Retinal pigment epithelial cell (primary cell): ENCODE data around the gene TMEM131L.

ENCODE experiments used
- DNase-seq: peaks from one replicate; pipeline ENCODE4 v3.0.0-alpha.2; 2010; ENCODE audit warnings: low read depth
- H3K4me3 ChIP-seq: 2 replicates; pipeline ENCODE4 v1.5.1; 2011; ENCODE audit warnings: mild to moderate bottlenecking, low read length, control low read depth, moderate library complexity
- TF ChIP-seq, protein P1 (sequence below): conservative IDR thresholded peaks from 2 replicates; pipeline ENCODE4 v1.5.1; 2011; ENCODE audit warnings: low read depth, low read length, control low read depth, inconsistent platforms

TMEM131L gene

GRCh38 chr4:153519687-153520086 lies 53.5 kb downstream of the TMEM131L start:
- H3K4me3 ChIP-seq: no peak overlapping the region
- TF ChIP-seq, protein P1, sequence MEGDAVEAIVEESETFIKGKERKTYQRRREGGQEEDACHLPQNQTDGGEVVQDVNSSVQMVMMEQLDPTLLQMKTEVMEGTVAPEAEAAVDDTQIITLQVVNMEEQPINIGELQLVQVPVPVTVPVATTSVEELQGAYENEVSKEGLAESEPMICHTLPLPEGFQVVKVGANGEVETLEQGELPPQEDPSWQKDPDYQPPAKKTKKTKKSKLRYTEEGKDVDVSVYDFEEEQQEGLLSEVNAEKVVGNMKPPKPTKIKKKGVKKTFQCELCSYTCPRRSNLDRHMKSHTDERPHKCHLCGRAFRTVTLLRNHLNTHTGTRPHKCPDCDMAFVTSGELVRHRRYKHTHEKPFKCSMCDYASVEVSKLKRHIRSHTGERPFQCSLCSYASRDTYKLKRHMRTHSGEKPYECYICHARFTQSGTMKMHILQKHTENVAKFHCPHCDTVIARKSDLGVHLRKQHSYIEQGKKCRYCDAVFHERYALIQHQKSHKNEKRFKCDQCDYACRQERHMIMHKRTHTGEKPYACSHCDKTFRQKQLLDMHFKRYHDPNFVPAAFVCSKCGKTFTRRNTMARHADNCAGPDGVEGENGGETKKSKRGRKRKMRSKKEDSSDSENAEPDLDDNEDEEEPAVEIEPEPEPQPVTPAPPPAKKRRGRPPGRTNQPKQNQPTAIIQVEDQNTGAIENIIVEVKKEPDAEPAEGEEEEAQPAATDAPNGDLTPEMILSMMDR: no peak
- no peak for DNase-seq

- TF ChIP-seq, protein P1: no peak
- DNase-seq: no peak
- no peak overlapping the region for H3K4me3 ChIP-seq
Measured at GRCh38 chr4:153520227-153520626, 54.1 kb downstream of the TMEM131L start.

DNA sequence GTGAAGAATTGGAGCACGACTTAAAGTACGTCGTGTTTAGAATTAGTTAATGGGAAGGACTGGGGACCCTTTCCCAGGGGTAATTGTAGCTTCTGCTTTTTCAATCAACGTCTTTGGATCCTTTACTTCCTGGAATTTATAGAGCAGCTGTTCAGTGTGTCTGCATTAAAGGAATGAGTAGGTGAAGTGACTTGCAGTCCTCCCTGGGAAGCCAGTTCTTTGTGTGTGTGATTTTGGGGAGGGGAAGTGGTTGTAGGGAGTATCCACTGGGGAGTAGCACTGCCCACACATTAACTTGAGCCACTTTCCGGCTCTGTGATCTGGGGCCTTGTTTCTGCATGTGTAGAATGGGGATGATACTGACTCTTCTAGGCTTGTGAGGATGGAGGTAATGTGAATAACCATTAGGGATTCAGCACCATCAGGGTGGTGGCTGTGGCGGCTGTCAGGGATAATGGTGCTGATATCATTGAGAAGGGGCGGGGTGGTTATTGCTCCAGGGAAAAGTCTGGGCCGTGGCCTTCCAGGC lies 54.7 kb downstream of the TMEM131L start:
- DNase-seq: no peak
- H3K4me3 ChIP-seq: no peak overlapping the region
- TF ChIP-seq, protein P1: no peak

- no peak for DNase-seq
- H3K4me3 ChIP-seq: no peak overlapping the region
Measured at GRCh38 chr4:153521478-153521877, 55.3 kb downstream of the TMEM131L start.

DNA sequence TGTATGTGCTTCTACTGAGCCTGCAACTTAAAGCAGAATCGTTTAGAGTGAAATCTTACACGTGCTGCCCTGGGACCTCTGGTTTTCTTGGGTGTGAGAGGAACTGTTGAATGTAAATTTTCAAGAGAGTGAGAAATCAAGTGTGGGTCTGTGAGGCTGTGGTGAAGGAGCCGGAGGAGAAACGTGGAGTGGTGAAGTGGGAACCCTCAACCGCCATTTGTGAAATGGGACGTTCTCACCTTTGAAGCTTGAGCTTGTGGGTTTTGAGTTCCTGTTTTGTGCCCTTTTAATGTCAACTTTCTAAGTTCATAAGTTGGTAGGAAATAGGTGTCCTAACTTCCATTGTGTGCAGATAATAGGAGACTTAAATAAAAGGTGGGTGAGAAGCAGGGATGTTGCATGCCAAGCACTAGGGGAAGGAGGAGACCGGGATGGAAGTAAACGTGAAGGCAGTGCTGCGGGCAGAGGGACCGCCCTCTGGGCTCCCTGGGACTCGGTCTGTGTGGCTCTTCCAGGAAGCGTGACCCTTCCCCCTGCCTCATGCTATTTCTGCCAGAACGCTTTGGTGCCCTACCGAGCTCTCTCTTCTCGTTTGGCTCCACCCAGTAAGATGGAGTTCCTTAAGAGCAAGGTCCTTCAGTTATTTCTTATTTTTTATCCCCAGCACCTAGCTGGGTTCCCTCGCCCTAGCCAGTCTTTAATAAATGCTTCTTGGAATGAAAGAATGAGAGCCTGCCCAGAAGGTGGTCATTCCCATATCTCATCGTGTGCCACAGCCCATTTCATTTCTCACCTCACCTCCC lies 56.0 kb downstream of the TMEM131L start:
- H3K4me3 ChIP-seq: no peak overlapping the region
- no peak for DNase-seq
- TF ChIP-seq, protein P1: no peak

More at GRCh38 chr4:153521478-153521877, 55.3 kb downstream of the TMEM131L start:
- TF ChIP-seq, protein P1: no peak

DNA sequence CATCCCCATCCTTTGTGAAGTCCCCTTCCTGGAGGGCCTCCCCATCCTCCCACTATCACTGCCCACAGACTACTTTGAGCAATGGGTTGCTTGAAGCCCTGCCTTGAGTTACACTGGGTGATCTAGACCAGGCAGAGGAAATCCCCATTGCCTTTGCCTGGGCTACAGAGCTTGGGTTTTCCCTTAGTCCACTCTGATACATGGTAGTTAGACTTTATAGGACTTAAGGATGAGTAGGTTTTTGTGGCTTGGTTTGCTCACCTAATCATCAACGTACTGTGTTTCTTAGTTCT lies 56.6 kb downstream of the TMEM131L start:
- DNase-seq: no peak
- H3K4me3 ChIP-seq: no peak overlapping the region
- TF ChIP-seq, protein P1: no peak

GRCh38 chr4:153523164-153523796 lies 57.1 kb downstream of the TMEM131L start:
- DNase-seq: no peak
- TF ChIP-seq, protein P1: no peak
- H3K4me3 ChIP-seq: no peak overlapping the region
